HepG2 (cell line): ENCODE measurements around the gene CCDC87. TPM values are rescaled to one million over a fixed set of nuclear protein-coding genes. Genes with fewer than 3 reads are reported as not detected.

ENCODE experiments used
- E2F1 ChIP-seq: sonication (generic); formaldehyde crosslinking; IDR thresholded peaks from 2 replicates; pipeline ENCODE4 v1.5.0; 2020; ENCODE audit warnings: missing genetic modification reagents
- FOXJ3 ChIP-seq: sonication (generic); formaldehyde crosslinking; IDR thresholded peaks from 2 replicates; pipeline ENCODE4 v1.4.0; 2020; ENCODE audit warnings: missing genetic modification reagents, mild to moderate bottlenecking, borderline replicate concordance
- GRHL1 ChIP-seq: sonication (generic); formaldehyde crosslinking; conservative IDR thresholded peaks from 2 replicates; pipeline ENCODE4 v1.8.0; 2022; ENCODE audit warnings: missing genetic modification reagents
- HBP1 ChIP-seq: IDR thresholded peaks from 2 replicates; pipeline ENCODE4 v1.6.1; 2016; ENCODE audit warnings: low read depth, control low read depth
- IRF2 ChIP-seq: IDR thresholded peaks from 2 replicates; pipeline ENCODE4 v1.6.1; 2018; ENCODE audit warnings: missing genetic modification reagents, missing compliant biosample characterization
- KAT8 ChIP-seq: IDR thresholded peaks from 2 replicates; pipeline ENCODE4 v1.6.1; 2016; ENCODE audit warnings: missing genetic modification reagents, missing compliant biosample characterization
- KDM1A ChIP-seq: IDR thresholded peaks from 2 replicates; pipeline ENCODE4 v1.6.1; 2016; ENCODE audit warnings: missing compliant biosample characterization
- KLF6 ChIP-seq: IDR thresholded peaks from 2 replicates; pipeline ENCODE4 v1.8.0; 2016; ENCODE audit warnings: missing biosample characterization, missing genetic modification reagents
- NFIB ChIP-seq: sonication (generic); formaldehyde crosslinking; IDR thresholded peaks from 2 replicates; pipeline ENCODE4 v1.9.0; 2021; ENCODE audit warnings: missing genetic modification reagents, mild to moderate bottlenecking, borderline replicate concordance
- NONO ChIP-seq, 2 experiments: fragments of 450-650 bp in 1 of 2; sonication (generic) in 1 of 2; formaldehyde crosslinking in 1 of 2; IDR thresholded peaks in 1 of 2; conservative IDR thresholded peaks in 1 of 2; 2 replicates each; pipeline versions ENCODE4 v1.6.1 to v1.8.0; 2017 to 2022; ENCODE audit warnings: mild to moderate bottlenecking in 1 of 2, missing genetic modification reagents in 1 of 2, moderate library complexity in 1 of 2
- RAD21 ChIP-seq: fragments of 450-650 bp; formaldehyde crosslinking; IDR thresholded peaks from 2 replicates; pipeline ENCODE4 v1.5.0; 2020; ENCODE audit warnings: mild to moderate bottlenecking
- SYNCRIP ChIP-seq: fragments of 200-400 bp; formaldehyde crosslinking; IDR thresholded peaks from 2 replicates; pipeline ENCODE4 v1.6.1; 2018; ENCODE audit warnings: mild to moderate bottlenecking, low read depth, low read length; ENCODE audit not compliant: insufficient read depth
- TIGD3 ChIP-seq: sonication (generic); formaldehyde crosslinking; IDR thresholded peaks from 2 replicates; pipeline ENCODE4 v1.5.1; 2020; ENCODE audit warnings: mild to moderate bottlenecking, missing genetic modification reagents, borderline replicate concordance
- U2AF2 ChIP-seq: fragments of 200-400 bp; formaldehyde crosslinking; IDR thresholded peaks from 2 replicates; pipeline ENCODE4 v1.6.1; 2017; ENCODE audit warnings: low read depth, mild to moderate bottlenecking, low read length
- ZBTB43 ChIP-seq: sonication (generic); formaldehyde crosslinking; conservative IDR thresholded peaks from 2 replicates; pipeline ENCODE4 v1.4.0; 2020; ENCODE audit warnings: missing genetic modification reagents
- ZFP90 ChIP-seq: sonication (generic); formaldehyde crosslinking; IDR thresholded peaks from 2 replicates; pipeline ENCODE4 v1.8.0; 2022; ENCODE audit warnings: missing genetic modification reagents, mild to moderate bottlenecking, inconsistent platforms, borderline replicate concordance
- ZNF33A ChIP-seq: sonication (generic); formaldehyde crosslinking; IDR thresholded peaks from 2 replicates; pipeline ENCODE4 v1.5.1; 2020; ENCODE audit warnings: missing genetic modification reagents, mild to moderate bottlenecking, moderate library complexity, borderline replicate concordance
- ZNF629 ChIP-seq: sonication (generic); formaldehyde crosslinking; conservative IDR thresholded peaks from 2 replicates; pipeline ENCODE4 v1.5.0; 2020; ENCODE audit warnings: missing genetic modification reagents
- ZNF75D ChIP-seq: sonication (generic); formaldehyde crosslinking; IDR thresholded peaks from 2 replicates; pipeline ENCODE4 v1.8.1; 2023; ENCODE audit warnings: missing genetic modification reagents, mild to moderate bottlenecking, borderline replicate concordance
- ZNF781 ChIP-seq: sonication (generic); formaldehyde crosslinking; IDR thresholded peaks from 2 replicates; pipeline ENCODE4 v1.5.1; 2020; ENCODE audit warnings: borderline replicate concordance, mild to moderate bottlenecking, missing genetic modification reagents; ENCODE audit errors: not compliant biosample characterization
- ZNF850 ChIP-seq: sonication (generic); formaldehyde crosslinking; conservative IDR thresholded peaks from 2 replicates; pipeline ENCODE4 v1.9.0; 2021; ENCODE audit warnings: mild to moderate bottlenecking, missing genetic modification reagents
- polyA plus RNA-seq, 8 experiments: library from polyadenylated mRNA; depleted of rRNA in 3 of 8; stranded (reverse) in 7 of 8; unstranded in 1 of 8; fragments of >200 nt; fragmentation: Illumina TruSeq in 4 of 8; extraction: Trizol in 4 of 8; gene quantifications; 2 replicates each; pipeline versions ENCODE4 v1.2.1 to v1.2.3, GENCODE V29; 2011 to 2016; ENCODE audit warnings: low read depth in 4 of 8, missing spikeins in 1 of 8, mixed read lengths in 1 of 8; ENCODE audit not compliant: insufficient read depth in 1 of 8
- total RNA-seq, 5 experiments: library from RNA; depleted of rRNA; stranded (reverse); fragments of >200 nt; fragmentation: Illumina TruSeq; extraction: Trizol; gene quantifications; 2 replicates each; pipeline ENCODE4 v1.2.3, GENCODE V29; 2016; ENCODE audit warnings: low read depth in 1 of 5

Gene CCDC87
- total and polyA plus RNA-seq, 2 of the 13 experiments (the other 11 are each of a cell fraction or from before 2014, with no cell fraction given), result 0.05 to 0.42 TPM

GRCh38 chr11:66592457-66593302 lies at the start of gene CCDC87, which contains the start of gene CCS (continued):
- TF ChIP-seq GRHL1 (CRISPR knock-in tag) (no peak), TIGD3 (CRISPR knock-in tag) (0 out of 2 replicates have a peak, but pooled peaks have one; percentile 39), KAT8 (CRISPR knock-in tag) (peak; percentile 78), KDM1A (CRISPR knock-in tag) (no peak), NFIB (no peak), ZNF629 (CRISPR knock-in tag) (no peak; the same call in 1 of the 2 replicates), ZNF781 (CRISPR knock-in tag) (peak; percentile 17), KLF6 (CRISPR knock-in tag) (no peak; the same call in 1 of the 2 replicates), ZNF33A (CRISPR knock-in tag) (no peak), E2F1 (CRISPR knock-in tag) (peak; percentile 62), RAD21 (CRISPR knock-in tag) (peak; percentile 91), ZFP90 (CRISPR knock-in tag) (peak; percentile 49; the same call in 1 of the 2 replicates), FOXJ3 (CRISPR knock-in tag) (peak; percentile 71; the same call in 1 of the 2 replicates), SYNCRIP (no peak), U2AF2 (no peak), ZBTB43 (CRISPR knock-in tag) (peak; percentile 79), HBP1 (CRISPR knock-in tag) (0 out of 2 replicates have a peak, but pooled peaks have one; percentile 1), NONO (IDR thresholded peaks at IDR 0.05) (no peak), NONO (CRISPR knock-in tag; conservative IDR thresholded peaks at IDR 0.05) (peak; percentile 93), ZNF850 (CRISPR knock-in tag) (no peak), IRF2 (peak; percentile 75), ZNF75D (CRISPR knock-in tag) (no peak)
